Measurements from ENCODE around the gene SCARF2. TPM values are rescaled to one million over a fixed set of nuclear protein-coding genes. Genes with fewer than 3 reads are reported as not detected.
A peak's percentile ranks its signal among the peaks of the same experiment; 100 is the strongest.

Gene SCARF2
- total RNA-seq, 1 experiment from 2014 or later, result 10.8 TPM

DNA sequence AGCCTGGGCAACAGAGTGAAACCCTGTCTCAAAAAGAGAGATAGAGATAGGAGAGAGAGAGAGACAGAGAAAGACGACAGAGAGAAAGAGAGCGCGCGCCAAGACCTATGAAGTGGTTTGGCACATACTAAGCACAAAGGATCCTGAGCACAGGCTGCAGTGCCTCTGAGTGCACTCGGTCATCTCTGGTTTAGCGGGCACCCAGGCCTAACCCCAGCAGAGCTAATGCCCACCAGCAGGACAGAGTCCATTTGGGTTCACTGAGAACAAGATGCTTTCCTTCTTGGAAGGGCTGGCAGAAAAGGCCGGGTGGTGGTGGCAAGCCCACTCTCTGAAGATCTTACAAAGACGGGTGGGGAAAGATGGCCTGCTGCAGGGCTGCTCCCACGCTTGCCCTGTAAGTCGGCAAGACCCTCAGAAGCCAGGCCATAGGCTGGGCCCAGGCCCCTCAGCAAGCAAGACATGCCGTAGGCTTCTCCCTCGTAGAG is 3.3 kb downstream of the SCARF2 start:
- H2AK5ac ChIP-seq (ENCODE audit: insufficient read length, low read length), result no peak overlapping the region
- H3K14ac ChIP-seq (ENCODE audit: insufficient read depth, low read length), result no peak overlapping the region
- Mint-ChIP-seq H3K27ac (no peak overlapping the region), H3K4me1 (peaks cover 15 to 21% of the 10 kb centered on the region in 2 experiments), H3K9me3 (no peaks in the 10 kb centered on the region), H3K36me3 (ENCODE audit: insufficient read depth in 1 of 3, low read depth in 3 of 3) (peaks cover 0 to 9% (median 2%) of the 10 kb centered on the region in 3 experiments; a peak in 3 of 7 replicates), H3K27me3 (ENCODE audit: low read depth) (peaks cover 87% of the 10 kb centered on the region), H3K4me3 (0 out of 5 replicates have a peak overlapping the region, but pooled peaks of 1 of the 2 experiments have one; percentile 27)
- no peak overlapping the region for H3K23ac ChIP-seq (ENCODE audit: insufficient read length, low read depth, low read length)
- H4K5ac ChIP-seq (ENCODE audit: insufficient read length, low read depth, low read length), result no peak overlapping the region
- no peak overlapping the region for H3K9ac ChIP-seq (ENCODE audit: extremely low read depth, insufficient read length, low read length)
- no peak overlapping the region for H3K27ac ChIP-seq (ENCODE audit: insufficient read length, low read depth, low read length)
- no peaks in the 10 kb centered on the region for H3K9me3 ChIP-seq (ENCODE audit: control insufficient read depth, low read depth, low read length)
- peaks cover 24% of the 10 kb centered on the region for H3K23me2 ChIP-seq (ENCODE audit: insufficient read length, low read depth, low read length, poor library complexity, severe bottlenecking)
- H4K91ac ChIP-seq (ENCODE audit: insufficient read length, low read depth, low read length), result no peak overlapping the region
- no peak overlapping the region for H2BK12ac ChIP-seq (ENCODE audit: insufficient read length, low read depth, low read length)
- no peaks in the 10 kb centered on the region for H3K79me2 ChIP-seq (ENCODE audit: insufficient read depth, low read length)
- peaks cover 10% of the 10 kb centered on the region; the same call in 1 of the 2 replicates for H3K27me3 ChIP-seq (ENCODE audit: insufficient read depth, low read length)
- no peak overlapping the region for H2BK15ac ChIP-seq (ENCODE audit: low read depth, low read length)
- H3K4me2 ChIP-seq (ENCODE audit: insufficient read depth, insufficient read length, low read length), result no peak overlapping the region
- H3K56ac ChIP-seq (ENCODE audit: insufficient read length, low read depth, low read length), result no peak overlapping the region
- H3K4ac ChIP-seq (ENCODE audit: low read depth, low read length), result no peak overlapping the region
- H2BK5ac ChIP-seq (ENCODE audit: insufficient read length, low read length), result no peak overlapping the region
- DNase-seq, result no peak
- no CpG with 5 or more reads among the region's 12 CpGs for WGBS (ENCODE audit: extremely low coverage, insufficient read length, low lambda C conversion rate)
- peaks cover 3% of the 10 kb centered on the region for H4K20me1 ChIP-seq (ENCODE audit: control insufficient read depth, insufficient read depth, insufficient read length)
- H3K4me1 ChIP-seq (ENCODE audit: insufficient read depth, low read length), result 0 out of 2 replicates have a peak, but pooled peaks cover 2% of the 10 kb centered on the region
- no peak overlapping the region for H2AFZ ChIP-seq (ENCODE audit: low read length)
- H3K18ac ChIP-seq (ENCODE audit: insufficient read length, low read depth, low read length), result no peak overlapping the region
- no peak overlapping the region for H2BK20ac ChIP-seq (ENCODE audit: low read depth, low read length, poor library complexity, severe bottlenecking)
- H3K79me1 ChIP-seq (ENCODE audit: insufficient read depth, low read depth, low read length, poor library complexity, severe bottlenecking), result no peaks in the 10 kb centered on the region
- TF ChIP-seq CTCF (conservative IDR thresholded peaks at IDR 0.05), result no peak
- H2BK120ac ChIP-seq (ENCODE audit: low read depth, low read length, poor library complexity, severe bottlenecking), result no peak overlapping the region
- H4K8ac ChIP-seq (replicated peaks; ENCODE audit: insufficient read length, low read depth, low read length), result no peak overlapping the region
- no peak overlapping the region for H3T11ph ChIP-seq (ENCODE audit: low read length)
